DND-41 (cell line): ENCODE results near the gene NAA60.
"Not testable (repeated sequence)": the region's sequence is repeated elsewhere in the genome, so short reads cannot be mapped to it uniquely, and the experiment has no call there.

Experiments
- ATAC-seq: fragments of 200-7000 bp; cut with Tn5 transposase; 3 replicates; pipeline ENCODE4 v1.9.1; 2021; ENCODE audit warnings: low read depth; ENCODE audit not compliant: insufficient read depth
- DNase-seq: peaks from one replicate; pipeline ENCODE4 v3.0.0-alpha.2; 2020
- H2AFZ ChIP-seq: 2 replicates; pipeline ENCODE4 v1.6.0; 2012; ENCODE audit warnings: low read depth, low read length
- H3K27ac ChIP-seq: 2 replicates; pipeline ENCODE4 v1.5.1; 2012; ENCODE audit warnings: low read length, inconsistent platforms
- H3K27me3 ChIP-seq: fragments of 200-600 bp; sonication (generic); 2 replicates; pipeline ENCODE4 v1.6.0; 2012; ENCODE audit warnings: low read length, mild to moderate bottlenecking, inconsistent platforms; ENCODE audit not compliant: insufficient read depth, poor library complexity
- H3K36me3 ChIP-seq: 2 replicates; pipeline ENCODE4 v1.5.1; 2012; ENCODE audit warnings: low read length, inconsistent platforms; ENCODE audit not compliant: insufficient read depth
- H3K4me1 ChIP-seq: 2 replicates; pipeline ENCODE4 v1.5.1; 2012; ENCODE audit warnings: mild to moderate bottlenecking, low read length; ENCODE audit not compliant: insufficient read depth
- H3K4me2 ChIP-seq: 2 replicates; pipeline ENCODE4 v1.6.0; 2012; ENCODE audit warnings: mild to moderate bottlenecking, moderate library complexity, low read length, inconsistent platforms; ENCODE audit not compliant: insufficient read depth
- H3K4me3 ChIP-seq, 2 experiments: fragments of 200-600 bp in 1 of 2; shearing (Covaris generic) in 1 of 2; 2 replicates each; pipeline ENCODE4 v1.5.1; 2012 to 2016; ENCODE audit warnings: inconsistent platforms in 2 of 2, low read length in 2 of 2, mild to moderate bottlenecking in 2 of 2, low read depth in 1 of 2, moderate library complexity in 1 of 2
- H3K79me2 ChIP-seq: 2 replicates; pipeline ENCODE4 v1.6.0; 2012; ENCODE audit warnings: low read length, inconsistent platforms; ENCODE audit not compliant: insufficient read depth
- H3K9ac ChIP-seq: 2 replicates; pipeline ENCODE4 v1.6.0; 2012; ENCODE audit warnings: low read depth, mild to moderate bottlenecking, inconsistent platforms, low read length, moderate library complexity
- H3K9me3 ChIP-seq: 2 replicates; pipeline ENCODE4 v1.5.1; 2012; ENCODE audit warnings: low read length, moderate library complexity, mild to moderate bottlenecking, inconsistent platforms; ENCODE audit not compliant: insufficient read depth, severe bottlenecking
- H4K20me1 ChIP-seq: 2 replicates; pipeline ENCODE4 v1.6.0; 2012; ENCODE audit warnings: low read length; ENCODE audit not compliant: insufficient read depth
- EZH2 ChIP-seq: IDR thresholded peaks from 3 replicates; pipeline ENCODE4 v1.6.1; 2012; ENCODE audit warnings: borderline replicate concordance, low read depth, mild to moderate bottlenecking, moderate library complexity, low read length, inconsistent platforms; ENCODE audit not compliant: severe bottlenecking
- TF ChIP-seq, protein P1 (sequence below): IDR thresholded peaks from 2 replicates; pipeline ENCODE4 v1.5.1; 2012; ENCODE audit warnings: borderline replicate concordance, low read length, moderate library complexity, mild to moderate bottlenecking; ENCODE audit not compliant: poor library complexity, severe bottlenecking; ENCODE audit errors: extremely low read depth

The NAA60 gene

GRCh38 chr16:3471518-3472176, 28.2 kb downstream of the NAA60 start:
- H3K27me3 ChIP-seq: no peaks in the 10 kb centered on the region
- peaks cover 11% of the 10 kb centered on the region; the same call in 1 of the 2 replicates for H3K4me1 ChIP-seq
- TF ChIP-seq, protein P1, sequence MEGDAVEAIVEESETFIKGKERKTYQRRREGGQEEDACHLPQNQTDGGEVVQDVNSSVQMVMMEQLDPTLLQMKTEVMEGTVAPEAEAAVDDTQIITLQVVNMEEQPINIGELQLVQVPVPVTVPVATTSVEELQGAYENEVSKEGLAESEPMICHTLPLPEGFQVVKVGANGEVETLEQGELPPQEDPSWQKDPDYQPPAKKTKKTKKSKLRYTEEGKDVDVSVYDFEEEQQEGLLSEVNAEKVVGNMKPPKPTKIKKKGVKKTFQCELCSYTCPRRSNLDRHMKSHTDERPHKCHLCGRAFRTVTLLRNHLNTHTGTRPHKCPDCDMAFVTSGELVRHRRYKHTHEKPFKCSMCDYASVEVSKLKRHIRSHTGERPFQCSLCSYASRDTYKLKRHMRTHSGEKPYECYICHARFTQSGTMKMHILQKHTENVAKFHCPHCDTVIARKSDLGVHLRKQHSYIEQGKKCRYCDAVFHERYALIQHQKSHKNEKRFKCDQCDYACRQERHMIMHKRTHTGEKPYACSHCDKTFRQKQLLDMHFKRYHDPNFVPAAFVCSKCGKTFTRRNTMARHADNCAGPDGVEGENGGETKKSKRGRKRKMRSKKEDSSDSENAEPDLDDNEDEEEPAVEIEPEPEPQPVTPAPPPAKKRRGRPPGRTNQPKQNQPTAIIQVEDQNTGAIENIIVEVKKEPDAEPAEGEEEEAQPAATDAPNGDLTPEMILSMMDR: no peak
- TF ChIP-seq EZH2: no peak
- no peak overlapping the region for H2AFZ ChIP-seq
- H3K4me2 ChIP-seq: no peak overlapping the region
- DNase-seq (no peak), ATAC-seq (no peak)
- H3K36me3 ChIP-seq: peaks cover 22% of the 10 kb centered on the region
- no peak overlapping the region for H3K27ac ChIP-seq
- no peak overlapping the region for H3K9ac ChIP-seq
- peaks cover 99% of the 10 kb centered on the region for H3K79me2 ChIP-seq
- peaks cover 78% of the 10 kb centered on the region for H4K20me1 ChIP-seq
- no peak overlapping the region for H3K4me3 ChIP-seq
- no peaks in the 10 kb centered on the region for H3K9me3 ChIP-seq

DNA sequence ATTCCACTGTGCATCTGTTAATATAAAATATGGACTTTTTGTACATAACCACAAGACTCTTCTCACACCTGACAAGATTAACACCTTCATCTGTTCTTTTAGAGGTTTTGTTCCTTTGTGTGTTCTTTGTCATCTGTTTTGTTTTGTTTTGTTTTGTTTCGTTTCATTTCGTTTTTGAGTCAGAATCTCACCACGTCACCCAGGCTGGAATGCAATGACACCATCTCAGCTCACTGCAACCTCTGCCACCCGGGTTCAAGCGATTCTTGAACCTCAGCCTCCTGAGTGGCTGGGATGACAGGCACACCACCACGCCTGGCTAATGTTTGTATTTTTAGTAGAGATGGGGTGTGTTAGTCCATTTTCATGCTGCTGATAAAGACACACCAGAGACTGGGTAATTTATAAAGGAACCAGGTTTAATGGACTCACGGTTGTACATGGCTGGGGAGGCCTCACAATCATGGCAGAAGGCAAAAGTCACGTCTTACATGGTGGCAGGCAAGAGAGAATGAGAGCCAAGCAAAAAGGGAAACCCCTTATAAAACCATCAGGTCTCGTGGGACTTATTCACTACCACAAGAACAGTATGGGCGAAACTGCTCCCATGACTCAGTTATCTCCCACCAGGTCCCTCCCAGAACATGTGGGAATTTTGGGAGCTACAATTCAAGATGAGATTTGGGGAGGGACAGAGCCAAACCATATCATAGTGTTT, 29.6 kb downstream of the NAA60 start:
- DNase-seq (no peak), ATAC-seq (no peak)
- no peaks in the 10 kb centered on the region for H3K4me1 ChIP-seq
- no peak overlapping the region for H3K9ac ChIP-seq
- H4K20me1 ChIP-seq: peaks cover 66% of the 10 kb centered on the region
- TF ChIP-seq, protein P1: no peak
- TF ChIP-seq EZH2: no peak
- H3K36me3 ChIP-seq: peaks cover 22% of the 10 kb centered on the region
- H3K27me3 ChIP-seq: no peaks in the 10 kb centered on the region
- peaks cover 93% of the 10 kb centered on the region for H3K79me2 ChIP-seq
- H2AFZ ChIP-seq: no peak overlapping the region
- no peak overlapping the region for H3K27ac ChIP-seq
- H3K4me3 ChIP-seq: no peak overlapping the region
- no peaks in the 10 kb centered on the region for H3K9me3 ChIP-seq
- H3K4me2 ChIP-seq: no peak overlapping the region

DNA sequence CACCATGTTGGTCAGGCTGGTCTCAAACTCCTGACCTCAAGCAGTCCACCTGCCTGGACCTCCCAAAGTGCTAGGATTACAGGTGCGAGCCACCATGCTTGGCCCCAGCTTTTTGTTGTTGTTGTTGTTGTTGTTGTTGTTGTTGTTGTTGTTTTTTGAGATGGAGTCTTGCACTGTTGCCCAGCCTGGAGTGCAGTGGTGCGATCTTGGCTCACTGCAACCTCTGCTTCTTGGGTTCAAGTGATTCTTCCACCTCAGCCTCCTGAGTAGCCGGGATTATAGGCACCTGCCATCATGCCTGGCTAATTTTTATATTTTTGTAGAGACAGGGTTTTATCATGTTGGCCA, 30.1 kb downstream of the NAA60 start:
- not testable (repeated sequence) for H3K9ac ChIP-seq, ATAC-seq, H3K4me3 ChIP-seq, H3K27ac ChIP-seq, H3K27me3 ChIP-seq, H3K4me2 ChIP-seq, DNase-seq, H3K4me1 ChIP-seq, H2AFZ ChIP-seq, H3K9me3 ChIP-seq
- Histone ChIP-seq H3K79me2 (peaks cover 93% of the 10 kb centered on the region), H4K20me1 (peaks cover 65% of the 10 kb centered on the region), H3K36me3 (peaks cover 26% of the 10 kb centered on the region)

GRCh38 chr16:3474136-3474779, 30.8 kb downstream of the NAA60 start:
- no peak for ATAC-seq
- Histone ChIP-seq H3K36me3 (peaks cover 31% of the 10 kb centered on the region), H3K79me2 (peaks cover 90% of the 10 kb centered on the region), H3K9me3 (no peaks in the 10 kb centered on the region), H3K27me3 (no peaks in the 10 kb centered on the region), H3K4me2 (no peak overlapping the region), H2AFZ (no peak overlapping the region), H3K9ac (no peak overlapping the region), H4K20me1 (peaks cover 63% of the 10 kb centered on the region), H3K27ac (0 out of 2 replicates have a peak overlapping the region, but pooled peaks have one; percentile 10), H3K4me1 (no peaks in the 10 kb centered on the region), H3K4me3 (no peak overlapping the region)
- TF ChIP-seq, protein P1: no peak
- TF ChIP-seq EZH2: no peak
- no peak for DNase-seq

GRCh38 chr16:3474870-3475269, 31.4 kb downstream of the NAA60 start:
- not testable (repeated sequence) for H3K4me3 ChIP-seq, H2AFZ ChIP-seq, DNase-seq, H3K27ac ChIP-seq, H3K4me2 ChIP-seq, H3K9me3 ChIP-seq, H3K27me3 ChIP-seq, H3K4me1 ChIP-seq, H3K9ac ChIP-seq, ATAC-seq
- H3K36me3 ChIP-seq: peaks cover 34% of the 10 kb centered on the region
- H4K20me1 ChIP-seq: peaks cover 63% of the 10 kb centered on the region
- H3K79me2 ChIP-seq: peaks cover 89% of the 10 kb centered on the region
